Mononuclear cell (primary cell): ENCODE data around the gene GAPVD1. TPM values are rescaled to one million over a fixed set of nuclear protein-coding genes. Genes with fewer than 3 reads are reported as not detected.
"Not testable (repeated sequence)": the region's sequence is repeated elsewhere in the genome, so short reads cannot be mapped to it uniquely, and the experiment has no call there.

Source experiments
- H3K27me3 ChIP-seq: 2 replicates; pipeline ENCODE4 v1.6.0; 2011; ENCODE audit warnings: low read length, control low read depth; ENCODE audit not compliant: insufficient read depth
- H3K4me1 ChIP-seq: 2 replicates; pipeline ENCODE4 v1.5.1; 2011; ENCODE audit warnings: mild to moderate bottlenecking, low read length, control low read depth; ENCODE audit not compliant: insufficient read depth
- H3K4me3 ChIP-seq: 2 replicates; pipeline ENCODE4 v1.5.1; 2011; ENCODE audit warnings: mild to moderate bottlenecking, low read length, moderate library complexity
- H3K9me3 ChIP-seq: 2 replicates; pipeline ENCODE4 v1.5.1; 2011; ENCODE audit warnings: low read depth, mild to moderate bottlenecking, control low read depth, low read length
- total RNA-seq: library from RNA; depleted of rRNA; stranded (reverse); fragments of >200 nt; gene quantifications from one replicate; pipeline ENCODE4 v1.2.3, GENCODE V29; 2012

The GAPVD1 gene, protein sequence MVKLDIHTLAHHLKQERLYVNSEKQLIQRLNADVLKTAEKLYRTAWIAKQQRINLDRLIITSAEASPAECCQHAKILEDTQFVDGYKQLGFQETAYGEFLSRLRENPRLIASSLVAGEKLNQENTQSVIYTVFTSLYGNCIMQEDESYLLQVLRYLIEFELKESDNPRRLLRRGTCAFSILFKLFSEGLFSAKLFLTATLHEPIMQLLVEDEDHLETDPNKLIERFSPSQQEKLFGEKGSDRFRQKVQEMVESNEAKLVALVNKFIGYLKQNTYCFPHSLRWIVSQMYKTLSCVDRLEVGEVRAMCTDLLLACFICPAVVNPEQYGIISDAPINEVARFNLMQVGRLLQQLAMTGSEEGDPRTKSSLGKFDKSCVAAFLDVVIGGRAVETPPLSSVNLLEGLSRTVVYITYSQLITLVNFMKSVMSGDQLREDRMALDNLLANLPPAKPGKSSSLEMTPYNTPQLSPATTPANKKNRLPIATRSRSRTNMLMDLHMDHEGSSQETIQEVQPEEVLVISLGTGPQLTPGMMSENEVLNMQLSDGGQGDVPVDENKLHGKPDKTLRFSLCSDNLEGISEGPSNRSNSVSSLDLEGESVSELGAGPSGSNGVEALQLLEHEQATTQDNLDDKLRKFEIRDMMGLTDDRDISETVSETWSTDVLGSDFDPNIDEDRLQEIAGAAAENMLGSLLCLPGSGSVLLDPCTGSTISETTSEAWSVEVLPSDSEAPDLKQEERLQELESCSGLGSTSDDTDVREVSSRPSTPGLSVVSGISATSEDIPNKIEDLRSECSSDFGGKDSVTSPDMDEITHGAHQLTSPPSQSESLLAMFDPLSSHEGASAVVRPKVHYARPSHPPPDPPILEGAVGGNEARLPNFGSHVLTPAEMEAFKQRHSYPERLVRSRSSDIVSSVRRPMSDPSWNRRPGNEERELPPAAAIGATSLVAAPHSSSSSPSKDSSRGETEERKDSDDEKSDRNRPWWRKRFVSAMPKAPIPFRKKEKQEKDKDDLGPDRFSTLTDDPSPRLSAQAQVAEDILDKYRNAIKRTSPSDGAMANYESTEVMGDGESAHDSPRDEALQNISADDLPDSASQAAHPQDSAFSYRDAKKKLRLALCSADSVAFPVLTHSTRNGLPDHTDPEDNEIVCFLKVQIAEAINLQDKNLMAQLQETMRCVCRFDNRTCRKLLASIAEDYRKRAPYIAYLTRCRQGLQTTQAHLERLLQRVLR (N-terminal part only)
- 105 TPM for total RNA-seq

GRCh38 chr9:125261501-125262293 lies at the start of gene GAPVD1:
GAPVD1 (plus strand) TSS chr9:125261826; CDS start chr9:125298922, 37,096 bp downstream.
- Histone ChIP-seq H3K27me3 (no peaks in the 10 kb centered on the region), H3K9me3 (no peaks in the 10 kb centered on the region), H3K4me1 (peaks cover 70% of the 10 kb centered on the region), H3K4me3 (peak within 1 kb of the TSS; percentile 95)

DNA sequence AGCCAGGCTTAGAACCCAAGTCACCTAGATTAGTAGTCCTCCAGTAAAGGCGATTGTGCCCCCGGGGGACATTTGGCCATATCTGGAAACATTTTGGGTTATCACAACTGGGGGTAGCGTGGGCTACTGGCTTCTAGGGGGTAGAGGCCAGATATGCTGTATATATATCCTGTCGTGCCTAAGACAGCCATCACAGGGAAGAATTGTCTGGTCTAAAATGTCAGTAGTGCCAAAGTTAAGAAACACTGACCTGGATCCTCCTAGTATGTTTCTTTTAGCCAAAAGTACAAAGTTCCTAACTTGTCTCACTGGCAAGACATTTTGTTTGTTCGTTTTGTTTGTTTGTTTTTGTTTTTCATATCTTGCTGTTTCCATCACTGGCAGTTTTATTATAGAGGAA lies 47.4 kb upstream of the GAPVD1 start:
- no peaks in the 10 kb centered on the region for H3K9me3 ChIP-seq
- no peaks in the 10 kb centered on the region for H3K4me1 ChIP-seq
- H3K4me3 ChIP-seq: no peak overlapping the region
- H3K27me3 ChIP-seq: no peaks in the 10 kb centered on the region

DNA sequence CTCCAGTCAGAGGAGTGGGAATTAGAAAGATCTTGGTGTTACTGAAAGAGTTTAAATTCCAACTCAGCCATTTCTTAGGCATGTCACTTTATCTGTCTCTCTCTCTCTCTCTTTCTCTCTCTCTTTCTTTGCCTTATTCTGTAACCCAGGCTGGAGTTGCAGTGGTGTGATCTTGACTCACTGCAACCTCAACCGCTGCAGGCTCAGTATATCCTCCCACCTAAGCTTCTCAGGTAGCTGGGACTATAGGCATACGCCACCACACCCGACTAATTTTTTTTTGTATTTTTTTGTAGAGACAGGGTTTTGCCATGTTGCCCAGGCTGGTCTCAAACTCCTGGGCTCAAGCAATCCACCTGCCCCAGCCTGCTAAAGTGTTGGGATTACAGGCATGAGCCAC lies 43.0 kb upstream of the GAPVD1 start:
- Histone ChIP-seq H3K4me3 (no peak overlapping the region), H3K27me3 (no peaks in the 10 kb centered on the region), H3K9me3 (no peaks in the 10 kb centered on the region), H3K4me1 (no peaks in the 10 kb centered on the region)

GRCh38 chr9:125224858-125225257 lies 36.8 kb upstream of the GAPVD1 start:
- H3K27me3 ChIP-seq, H3K9me3 ChIP-seq, H3K4me1 ChIP-seq, H3K4me3 ChIP-seq: not testable (repeated sequence)

- H3K4me3 ChIP-seq: no peak overlapping the region
- H3K4me1 ChIP-seq: no peaks in the 10 kb centered on the region
- no peaks in the 10 kb centered on the region for H3K27me3 ChIP-seq
- no peaks in the 10 kb centered on the region for H3K9me3 ChIP-seq
Measured at GRCh38 chr9:125227761-125228160, 33.9 kb upstream of the GAPVD1 start.

DNA sequence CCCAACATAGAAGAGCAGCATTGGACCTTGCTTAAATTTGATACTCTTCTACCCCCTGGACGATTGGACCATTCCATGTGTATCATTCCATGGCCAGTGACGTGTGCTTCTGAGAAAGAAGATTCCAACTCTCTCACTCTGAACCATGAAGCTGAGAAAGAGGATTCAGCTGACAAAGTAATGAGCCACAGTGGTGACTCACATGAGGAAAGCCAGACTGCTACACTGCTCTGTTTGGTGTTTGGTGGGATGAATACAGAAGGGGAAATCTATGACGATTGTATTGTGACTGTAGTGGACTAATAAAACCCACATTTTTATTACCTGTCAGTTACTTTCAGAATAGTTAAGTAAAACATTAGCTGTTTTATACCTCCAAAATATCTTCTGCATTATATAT lies 27.9 kb upstream of the GAPVD1 start:
- Histone ChIP-seq H3K9me3 (no peaks in the 10 kb centered on the region), H3K4me1 (peaks cover 25% of the 10 kb centered on the region), H3K4me3 (no peak overlapping the region), H3K27me3 (no peaks in the 10 kb centered on the region)

GRCh38 chr9:125234099-125234498 lies 27.5 kb upstream of the GAPVD1 start:
- H3K9me3 ChIP-seq, H3K27me3 ChIP-seq, H3K4me3 ChIP-seq: not testable (repeated sequence)
- peaks cover 29% of the 10 kb centered on the region for H3K4me1 ChIP-seq

GRCh38 chr9:125235804-125236519 lies 25.7 kb upstream of the GAPVD1 start:
- Histone ChIP-seq H3K9me3 (no peaks in the 10 kb centered on the region), H3K4me1 (peaks cover 43% of the 10 kb centered on the region), H3K4me3 (no peak overlapping the region), H3K27me3 (no peaks in the 10 kb centered on the region)

DNA sequence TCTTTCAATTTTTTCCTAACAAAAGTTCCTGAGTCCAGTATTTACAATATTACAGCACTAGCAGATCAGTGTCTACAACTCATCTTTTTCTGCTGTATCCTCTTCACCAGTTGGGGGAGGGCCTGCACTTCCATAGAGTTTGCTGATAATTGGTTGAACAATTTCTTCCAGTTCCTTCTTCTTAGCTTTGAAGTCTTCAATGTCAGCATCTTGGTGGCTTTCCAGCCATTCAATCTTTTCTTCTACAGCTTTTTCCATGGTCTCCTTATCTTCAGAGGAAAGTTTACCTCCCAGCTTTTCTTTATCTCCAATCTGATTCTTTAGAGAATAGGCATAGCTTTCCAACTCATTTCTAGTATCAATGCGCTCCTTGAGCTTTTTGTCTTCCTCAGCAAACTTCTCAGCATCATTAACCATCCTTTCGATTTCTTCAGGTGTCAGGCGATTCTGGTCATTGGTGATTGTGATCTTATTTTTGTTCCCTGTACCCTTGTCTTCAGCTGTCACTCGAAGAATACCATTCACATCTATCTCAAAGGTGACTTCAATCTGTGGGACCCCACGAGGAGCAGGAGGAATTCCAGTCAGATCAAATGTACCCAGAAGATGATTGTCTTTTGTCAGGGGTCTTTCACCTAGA lies 25.0 kb upstream of the GAPVD1 start:
- H3K9me3 ChIP-seq, H3K27me3 ChIP-seq, H3K4me3 ChIP-seq: not testable (repeated sequence)
- H3K4me1 ChIP-seq: peaks cover 43% of the 10 kb centered on the region

- Histone ChIP-seq H3K4me1 (peaks cover 58% of the 10 kb centered on the region), H3K4me3 (no peak overlapping the region), H3K27me3 (no peaks in the 10 kb centered on the region), H3K9me3 (no peaks in the 10 kb centered on the region)
Measured at GRCh38 chr9:125238127-125238914, 23.3 kb upstream of the GAPVD1 start.

GRCh38 chr9:125238915-125239446 lies 22.6 kb upstream of the GAPVD1 start:
- no peaks in the 10 kb centered on the region for H3K9me3 ChIP-seq
- H3K4me3 ChIP-seq: no peak overlapping the region
- H3K4me1 ChIP-seq: peaks cover 59% of the 10 kb centered on the region
- H3K27me3 ChIP-seq: no peaks in the 10 kb centered on the region

DNA sequence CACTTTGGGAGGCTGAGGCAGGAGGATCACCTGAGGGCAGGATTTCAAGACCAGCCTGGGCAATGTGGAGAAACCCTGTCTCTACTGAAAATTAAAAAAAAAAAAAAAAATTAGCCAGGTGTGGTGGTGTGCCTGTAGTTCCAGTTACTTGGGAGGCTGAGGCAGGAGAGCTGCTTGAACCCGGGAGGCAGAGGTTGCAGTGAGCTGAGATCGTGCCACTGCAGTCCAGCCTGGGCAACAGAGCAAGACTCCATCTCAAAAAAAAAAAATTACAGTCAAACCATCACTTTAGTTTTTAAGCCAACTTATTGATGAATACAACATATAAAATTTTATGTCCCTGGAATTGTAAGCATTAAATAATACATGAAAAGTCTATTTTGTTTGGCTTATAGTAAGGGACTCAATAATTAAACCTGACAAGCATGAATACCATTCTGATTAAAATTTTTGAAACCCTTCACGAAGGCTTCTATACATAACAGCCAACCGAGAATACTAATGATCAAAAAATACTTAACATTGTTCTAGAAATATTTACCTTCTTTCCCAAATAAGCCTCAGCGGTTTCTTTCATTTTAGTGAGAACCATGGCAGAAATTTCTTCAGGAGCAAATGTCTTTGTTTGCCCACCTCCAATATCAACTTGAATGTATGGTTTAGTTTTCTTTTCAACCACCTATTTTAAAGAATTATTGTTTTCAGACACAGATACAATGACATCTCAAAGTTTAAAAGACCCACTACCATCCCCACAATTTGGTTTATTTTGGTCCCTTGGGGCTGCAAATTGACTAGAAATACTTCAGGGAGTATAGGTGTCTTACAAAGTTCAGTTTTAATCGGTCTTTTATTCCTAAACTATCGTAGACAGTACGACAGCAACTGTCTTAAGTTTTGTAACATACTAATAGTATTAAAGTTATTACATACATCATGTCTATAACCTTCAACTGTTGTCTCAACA lies 21.7 kb upstream of the GAPVD1 start:
- H3K27me3 ChIP-seq: no peaks in the 10 kb centered on the region
- peaks cover 59% of the 10 kb centered on the region for H3K4me1 ChIP-seq
- H3K4me3 ChIP-seq: peak overlapping the region; percentile 89

More for the DNA sequence above, 21.7 kb upstream of the GAPVD1 start:
- H3K9me3 ChIP-seq: no peaks in the 10 kb centered on the region
